ENCODE results near the gene SH3PXD2B.
A peak's percentile ranks its signal among the peaks of the same experiment; 100 is the strongest.
"Not testable (repeated sequence)": the region's sequence is repeated elsewhere in the genome, so short reads cannot be mapped to it uniquely, and the experiment has no call there.

SH3PXD2B gene

DNA sequence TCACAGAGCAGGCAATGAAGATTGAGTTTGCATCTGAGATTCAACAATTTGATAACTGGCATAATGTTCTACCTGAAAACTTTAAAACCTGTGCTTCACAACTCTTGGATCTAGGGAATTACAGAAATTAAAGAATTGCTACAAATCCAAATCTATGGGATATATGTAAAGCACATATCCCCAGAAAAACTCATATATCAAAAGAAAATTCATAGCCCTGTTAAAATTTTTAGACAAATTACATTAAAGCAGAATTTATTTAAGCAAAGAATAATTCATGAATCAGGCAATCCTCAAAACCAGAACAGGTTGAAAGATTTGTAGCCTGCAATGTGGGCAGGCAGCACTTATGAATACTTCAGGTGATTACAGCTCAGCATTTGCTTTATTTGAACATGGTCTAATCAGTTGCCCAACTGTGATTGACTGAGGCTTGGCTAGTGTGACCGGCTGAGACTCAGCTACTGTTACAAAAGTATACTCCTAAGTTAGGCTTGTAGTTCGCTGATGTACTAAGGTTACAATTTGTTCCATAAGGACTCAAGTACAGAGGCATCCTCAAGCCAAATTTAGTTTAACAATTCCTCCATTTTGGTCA lies 160.5 kb downstream of the SH3PXD2B start:
- H3K18ac ChIP-seq (ENCODE audit: low read depth in 1 of 2, low read length in 2 of 2) = no peak overlapping the region
- no peak overlapping the region for H2BK5ac ChIP-seq (ENCODE audit: low read depth, low read length, poor library complexity, severe bottlenecking)
- no peak overlapping the region for H3K27ac ChIP-seq (ENCODE audit: low read length, poor library complexity, severe bottlenecking)
- no peaks in the 10 kb centered on the region for H3K36me3 ChIP-seq (ENCODE audit: control insufficient read depth in 1 of 2, insufficient read depth in 2 of 2, low read depth in 1 of 2, low read length in 2 of 2)
- H3K23ac ChIP-seq (ENCODE audit: low read length in 2 of 2) = no peak overlapping the region
- no peak overlapping the region for H4K91ac ChIP-seq (ENCODE audit: low read length)
- no peaks in the 10 kb centered on the region for H3K9me3 ChIP-seq (ENCODE audit: control insufficient read depth, low read length)
- no peak overlapping the region for H3K4ac ChIP-seq (ENCODE audit: low read depth in 1 of 2, low read length in 2 of 2)
- no peak overlapping the region for H3K4me3 ChIP-seq (ENCODE audit: insufficient read depth in 1 of 2, low read depth in 1 of 2, low read length in 2 of 2)
- WGBS = 100% methylated on average over 2 of the region's 2 CpGs
- no peak overlapping the region for H2AFZ ChIP-seq (ENCODE audit: low read depth, low read length)
- H2AK5ac ChIP-seq (ENCODE audit: low read length, severe bottlenecking) = no peak overlapping the region
- H4K8ac ChIP-seq (ENCODE audit: low read length) = no peak overlapping the region
- no peaks in the 10 kb centered on the region for H3K79me1 ChIP-seq (replicated peaks; ENCODE audit: low read length, poor library complexity, severe bottlenecking)
- H2BK12ac ChIP-seq (ENCODE audit: low read length in 2 of 2) = no peak overlapping the region
- no peak for DNase-seq
- H2BK15ac ChIP-seq (ENCODE audit: low read depth, poor library complexity, severe bottlenecking) = no peak overlapping the region
- no peak overlapping the region for H3K14ac ChIP-seq (ENCODE audit: low read length in 2 of 2)
- H3K27me3 ChIP-seq (ENCODE audit: control insufficient read depth in 1 of 2, insufficient read depth in 1 of 2, low read length in 2 of 2) = peaks cover 0 to 3% of the 10 kb centered on the region in 2 experiments
- H3K4me2 ChIP-seq (ENCODE audit: low read length, poor library complexity, severe bottlenecking) = no peak overlapping the region
- peaks cover 6% of the 10 kb centered on the region for H3K4me1 ChIP-seq (ENCODE audit: control insufficient read depth, insufficient read depth, low read depth, low read length)
- no peak overlapping the region for H3K9ac ChIP-seq (ENCODE audit: low read length)
- no peak overlapping the region for H2BK120ac ChIP-seq (ENCODE audit: low read depth, low read length)

- H4K8ac ChIP-seq (ENCODE audit: low read length) = no peak overlapping the region
- H3K27ac ChIP-seq (ENCODE audit: low read length, poor library complexity, severe bottlenecking) = no peak overlapping the region
- no peak overlapping the region for H3K4me2 ChIP-seq (ENCODE audit: low read length, poor library complexity, severe bottlenecking)
- peaks cover 0 to 3% of the 10 kb centered on the region in 2 experiments for H3K27me3 ChIP-seq (ENCODE audit: control insufficient read depth in 1 of 2, insufficient read depth in 1 of 2, low read length in 2 of 2)
- peaks cover 6% of the 10 kb centered on the region for H3K4me1 ChIP-seq (ENCODE audit: control insufficient read depth, insufficient read depth, low read depth, low read length)
- peak overlapping the region in 1 of 2 experiments; percentile 40 for H3K18ac ChIP-seq (ENCODE audit: low read depth in 1 of 2, low read length in 2 of 2)
- no peak overlapping the region for H3K4me3 ChIP-seq (ENCODE audit: insufficient read depth in 1 of 2, low read depth in 1 of 2, low read length in 2 of 2)
- peak overlapping the region; percentile 29 for H2AFZ ChIP-seq (ENCODE audit: low read depth, low read length)
- H3K23ac ChIP-seq (ENCODE audit: low read length in 2 of 2) = peak overlapping the region in 1 of 2 experiments; percentile 5
- peak overlapping the region in 1 of 2 experiments; percentile 69 for H3K4ac ChIP-seq (ENCODE audit: low read depth in 1 of 2, low read length in 2 of 2)
- DNase-seq = peak; percentile 80
- H2BK12ac ChIP-seq (ENCODE audit: low read length in 2 of 2) = no peak overlapping the region
- 61% methylated on average over 5 of the region's 5 CpGs for WGBS
- no peak overlapping the region for H2BK15ac ChIP-seq (ENCODE audit: low read depth, poor library complexity, severe bottlenecking)
- H3K14ac ChIP-seq (ENCODE audit: low read length in 2 of 2) = no peak overlapping the region
- no peaks in the 10 kb centered on the region for H3K36me3 ChIP-seq (ENCODE audit: control insufficient read depth in 1 of 2, insufficient read depth in 2 of 2, low read depth in 1 of 2, low read length in 2 of 2)
- no peak overlapping the region for H2BK120ac ChIP-seq (ENCODE audit: low read depth, low read length)
- H4K91ac ChIP-seq (ENCODE audit: low read length) = no peak overlapping the region
- H3K9me3 ChIP-seq (ENCODE audit: control insufficient read depth, low read length) = no peaks in the 10 kb centered on the region
- no peaks in the 10 kb centered on the region for H3K79me1 ChIP-seq (replicated peaks; ENCODE audit: low read length, poor library complexity, severe bottlenecking)
- no peak overlapping the region for H3K9ac ChIP-seq (ENCODE audit: low read length)
- H2BK5ac ChIP-seq (ENCODE audit: low read depth, low read length, poor library complexity, severe bottlenecking) = no peak overlapping the region
- no peak overlapping the region for H2AK5ac ChIP-seq (ENCODE audit: low read length, severe bottlenecking)
These were observed 161.1 kb downstream of the SH3PXD2B start for GRCh38 chr5:172293054-172293744.

DNA sequence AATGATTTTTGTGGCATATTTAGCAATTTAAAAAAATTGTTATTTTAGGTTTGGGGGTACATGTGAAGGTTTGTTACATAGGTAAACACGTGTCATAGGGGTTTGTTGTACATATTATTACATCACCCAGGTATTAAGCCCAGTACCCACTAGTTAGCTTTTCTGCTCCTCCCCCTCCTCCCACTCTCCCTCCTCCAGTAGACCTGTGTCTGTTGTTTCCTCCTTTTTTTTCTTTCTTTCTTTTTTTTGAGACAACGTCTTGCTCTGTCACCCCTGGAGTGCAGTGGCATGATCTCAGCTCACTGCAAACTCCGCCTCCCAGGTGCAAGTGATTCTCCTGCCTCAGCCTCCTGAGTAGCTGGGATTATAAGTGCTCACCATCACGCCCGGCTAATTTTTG lies 162.5 kb downstream of the SH3PXD2B start:
- H3K14ac ChIP-seq (ENCODE audit: low read length in 2 of 2); H3K18ac ChIP-seq (ENCODE audit: low read depth in 1 of 2, low read length in 2 of 2); H3K27me3 ChIP-seq (ENCODE audit: control insufficient read depth in 1 of 2, insufficient read depth in 1 of 2, low read length in 2 of 2); H4K91ac ChIP-seq (ENCODE audit: low read length); H3K36me3 ChIP-seq (ENCODE audit: control insufficient read depth in 1 of 2, insufficient read depth in 2 of 2, low read depth in 1 of 2, low read length in 2 of 2); H2AK5ac ChIP-seq (ENCODE audit: low read length, severe bottlenecking); H2BK5ac ChIP-seq (ENCODE audit: low read depth, low read length, poor library complexity, severe bottlenecking); H3K4me1 ChIP-seq (ENCODE audit: control insufficient read depth, insufficient read depth, low read depth, low read length); H3K4me3 ChIP-seq (ENCODE audit: insufficient read depth in 1 of 2, low read depth in 1 of 2, low read length in 2 of 2); H3K79me1 ChIP-seq (replicated peaks; ENCODE audit: low read length, poor library complexity, severe bottlenecking); H3K9ac ChIP-seq (ENCODE audit: low read length); H2BK12ac ChIP-seq (ENCODE audit: low read length in 2 of 2); H2AFZ ChIP-seq (ENCODE audit: low read depth, low read length); DNase-seq; H3K27ac ChIP-seq (ENCODE audit: low read length, poor library complexity, severe bottlenecking); H2BK120ac ChIP-seq (ENCODE audit: low read depth, low read length); H3K9me3 ChIP-seq (ENCODE audit: control insufficient read depth, low read length); H3K4me2 ChIP-seq (ENCODE audit: low read length, poor library complexity, severe bottlenecking); H3K23ac ChIP-seq (ENCODE audit: low read length in 2 of 2); H3K4ac ChIP-seq (ENCODE audit: low read depth in 1 of 2, low read length in 2 of 2); H4K8ac ChIP-seq (ENCODE audit: low read length); H2BK15ac ChIP-seq (ENCODE audit: low read depth, poor library complexity, severe bottlenecking): not testable (repeated sequence)
- WGBS = 49% methylated on average over 3 of the region's 5 CpGs

- Histone ChIP-seq H2BK12ac (ENCODE audit: low read length in 2 of 2) (no peak overlapping the region), H3K4me3 (ENCODE audit: insufficient read depth in 1 of 2, low read depth in 1 of 2, low read length in 2 of 2) (no peak overlapping the region), H3K4ac (ENCODE audit: low read depth in 1 of 2, low read length in 2 of 2) (no peak overlapping the region), H2AFZ (ENCODE audit: low read depth, low read length) (no peak overlapping the region), H3K14ac (ENCODE audit: low read length in 2 of 2) (no peak overlapping the region), H3K36me3 (ENCODE audit: control insufficient read depth in 1 of 2, insufficient read depth in 2 of 2, low read depth in 1 of 2, low read length in 2 of 2) (no peaks in the 10 kb centered on the region), H4K91ac (ENCODE audit: low read length) (no peak overlapping the region), H2BK5ac (ENCODE audit: low read depth, low read length, poor library complexity, severe bottlenecking) (no peak overlapping the region), H2BK120ac (ENCODE audit: low read depth, low read length) (no peak overlapping the region), H3K79me1 (replicated peaks; ENCODE audit: low read length, poor library complexity, severe bottlenecking) (peaks cover 2% of the 10 kb centered on the region), H3K4me1 (ENCODE audit: control insufficient read depth, insufficient read depth, low read depth, low read length) (peaks cover 6% of the 10 kb centered on the region), H3K9me3 (ENCODE audit: control insufficient read depth, low read length) (no peaks in the 10 kb centered on the region), H3K23ac (ENCODE audit: low read length in 2 of 2) (no peak overlapping the region), H2BK15ac (ENCODE audit: low read depth, poor library complexity, severe bottlenecking) (no peak overlapping the region), H3K4me2 (ENCODE audit: low read length, poor library complexity, severe bottlenecking) (no peak overlapping the region), H3K18ac (ENCODE audit: low read depth in 1 of 2, low read length in 2 of 2) (no peak overlapping the region), H2AK5ac (ENCODE audit: low read length, severe bottlenecking) (no peak overlapping the region), H3K27me3 (ENCODE audit: control insufficient read depth in 1 of 2, insufficient read depth in 1 of 2, low read length in 2 of 2) (no peaks in the 10 kb centered on the region), H3K27ac (ENCODE audit: low read length, poor library complexity, severe bottlenecking) (no peak overlapping the region), H3K9ac (ENCODE audit: low read length) (no peak overlapping the region), H4K8ac (ENCODE audit: low read length) (no peak overlapping the region)
- WGBS = no CpG with 5 or more reads among the region's 4 CpGs
- no peak for DNase-seq
These were observed 165.9 kb downstream of the SH3PXD2B start for GRCh38 chr5:172288465-172288864.
